Nephron (organoid): ENCODE measurements around the gene STK11.

ENCODE experiments used
- H3K27ac Mint-ChIP-seq, 3 experiments: 2 replicates each; pipeline ENCODE4 v1.8.0; 2020; ENCODE audit warnings: mixed read lengths in 3 of 3, mild to moderate bottlenecking in 2 of 3, moderate library complexity in 1 of 3
- H3K27me3 Mint-ChIP-seq: 2 replicates; pipeline ENCODE4 v1.8.0; 2021; ENCODE audit warnings: low read depth, mild to moderate bottlenecking, moderate library complexity, mixed read lengths
- H3K36me3 Mint-ChIP-seq: 2 replicates; pipeline ENCODE4 v1.8.0; 2020; ENCODE audit warnings: low read depth, mixed read lengths
- H3K4me1 Mint-ChIP-seq: 2 replicates; pipeline ENCODE4 v1.8.0; 2020; ENCODE audit warnings: mixed read lengths
- H3K4me3 Mint-ChIP-seq, 3 experiments: 2 replicates each; pipeline ENCODE4 v1.8.0; 2020; ENCODE audit warnings: mild to moderate bottlenecking in 3 of 3, mixed read lengths in 3 of 3, moderate library complexity in 2 of 3
- H3K9me3 Mint-ChIP-seq: 2 replicates; pipeline ENCODE4 v1.8.0; 2020; ENCODE audit warnings: mixed read lengths
- CTCF ChIP-seq, 3 experiments: fragments of 200-600 bp; sonication (generic); IDR thresholded peaks; one replicate each; pipeline ENCODE4 v1.5.0; 2021; ENCODE audit warnings: antibody characterized with exemption in 3 of 3; ENCODE audit not compliant: unreplicated experiment in 3 of 3

The STK11 gene

GRCh38 chr19:1213391-1214286 is 8.1 kb downstream of the STK11 start:
- no peak for TF ChIP-seq CTCF (IDR thresholded peaks at IDR 0.05; ENCODE audit: unreplicated experiment in 3 of 3)
- Mint-ChIP-seq H3K4me1 (peaks cover 40% of the 10 kb centered on the region), H3K36me3 (peaks cover 11% of the 10 kb centered on the region), H3K27me3 (no peaks in the 10 kb centered on the region), H3K27ac (peak overlapping the region; percentile 59 to 90 (median 68)), H3K4me3 (peak overlapping the region; percentile 39 to 57 (median 47)), H3K9me3 (no peaks in the 10 kb centered on the region)

GRCh38 chr19:1214299-1214861 is 8.8 kb downstream of the STK11 start:
- Mint-ChIP-seq H3K4me3 (no peak overlapping the region), H3K27me3 (no peaks in the 10 kb centered on the region), H3K9me3 (no peaks in the 10 kb centered on the region), H3K36me3 (peaks cover 11% of the 10 kb centered on the region), H3K27ac (peak overlapping the region in 2 of 3 experiments; percentile 59 to 68), H3K4me1 (peaks cover 40% of the 10 kb centered on the region)
- no peak for TF ChIP-seq CTCF (IDR thresholded peaks at IDR 0.05; ENCODE audit: unreplicated experiment in 3 of 3)

GRCh38 chr19:1214862-1215731 is 9.5 kb downstream of the STK11 start:
- H3K36me3 Mint-ChIP-seq: peaks cover 8% of the 10 kb centered on the region
- no peak overlapping the region for H3K4me3 Mint-ChIP-seq
- no peak overlapping the region for H3K27ac Mint-ChIP-seq

GRCh38 chr19:1216756-1217155 is 11.2 kb downstream of the STK11 start:
- peaks cover 33% of the 10 kb centered on the region for H3K4me1 Mint-ChIP-seq
- H3K36me3 Mint-ChIP-seq: peaks cover 8% of the 10 kb centered on the region
- peak overlapping the region in 2 of 3 experiments; percentile 21 to 29 for H3K27ac Mint-ChIP-seq
- TF ChIP-seq CTCF (IDR thresholded peaks at IDR 0.05; ENCODE audit: unreplicated experiment in 3 of 3): no peak
- no peaks in the 10 kb centered on the region for H3K27me3 Mint-ChIP-seq
- H3K4me3 Mint-ChIP-seq: no peak overlapping the region
- H3K9me3 Mint-ChIP-seq: no peaks in the 10 kb centered on the region

More at GRCh38 chr19:1214862-1215731, 9.5 kb downstream of the STK11 start:
- TF ChIP-seq CTCF (IDR thresholded peaks at IDR 0.05; ENCODE audit: unreplicated experiment in 3 of 3): no peak
- no peaks in the 10 kb centered on the region for H3K9me3 Mint-ChIP-seq
- no peaks in the 10 kb centered on the region for H3K27me3 Mint-ChIP-seq
- peaks cover 37% of the 10 kb centered on the region for H3K4me1 Mint-ChIP-seq

GRCh38 chr19:1217366-1217765 is 11.8 kb downstream of the STK11 start:
- no peak for TF ChIP-seq CTCF (IDR thresholded peaks at IDR 0.05; ENCODE audit: unreplicated experiment in 3 of 3)
- H3K4me1 Mint-ChIP-seq: peaks cover 33% of the 10 kb centered on the region
- H3K27ac Mint-ChIP-seq: peak overlapping the region in 2 of 3 experiments; percentile 21 to 55
- peaks cover 8% of the 10 kb centered on the region for H3K36me3 Mint-ChIP-seq
- no peaks in the 10 kb centered on the region for H3K9me3 Mint-ChIP-seq
- no peaks in the 10 kb centered on the region for H3K27me3 Mint-ChIP-seq
- no peak overlapping the region for H3K4me3 Mint-ChIP-seq
